Neural cell (in vitro differentiated cells): ENCODE measurements around the gene PDCD7. TPM values are rescaled to one million over a fixed set of nuclear protein-coding genes. Genes with fewer than 3 reads are reported as not detected.

Source experiments
- H2AFZ ChIP-seq: fragments of 200-600, 300-800 bp; sonication (generic), shearing (Covaris generic); 2 replicates; pipeline ENCODE4 v1.6.0; 2014; ENCODE audit warnings: low read depth, mild to moderate bottlenecking, antibody characterized with exemption, low read length, moderate library complexity
- H3F3A ChIP-seq: fragments of 200-600 bp; shearing (Covaris generic); 2 replicates; pipeline ENCODE4 v1.6.1; 2016; ENCODE audit warnings: mild to moderate bottlenecking, moderate library complexity, mixed read lengths, antibody characterized with exemption, low read length; ENCODE audit not compliant: insufficient read depth, poor library complexity, severe bottlenecking
- H3K27ac ChIP-seq: fragments of 200-600, 300-800 bp; sonication (generic), shearing (Covaris generic); 2 replicates; pipeline ENCODE4 v1.5.1; 2014; ENCODE audit warnings: mild to moderate bottlenecking, low read length, moderate library complexity
- H3K27me3 ChIP-seq: fragments of 300-800, 200-600 bp; sonication (generic), shearing (Covaris generic); 2 replicates; pipeline ENCODE4 v1.6.0; 2014; ENCODE audit warnings: mild to moderate bottlenecking, low read depth, low read length, moderate library complexity; ENCODE audit not compliant: insufficient read depth
- H3K36me3 ChIP-seq: fragments of 300-800, 200-600 bp; sonication (generic), shearing (Covaris generic); 2 replicates; pipeline ENCODE4 v1.5.1; 2014; ENCODE audit warnings: mild to moderate bottlenecking, antibody characterized with exemption, low read length, moderate library complexity; ENCODE audit not compliant: insufficient read depth
- H3K4me2 ChIP-seq: fragments of 300-800, 200-600 bp; sonication (generic), shearing (Covaris generic); 2 replicates; pipeline ENCODE4 v1.6.0; 2014; ENCODE audit warnings: mild to moderate bottlenecking, low read length
- H3K4me3 ChIP-seq: fragments of 300-800, 200-600 bp; sonication (generic), shearing (Covaris generic); 2 replicates; pipeline ENCODE4 v1.5.1; 2014; ENCODE audit warnings: mild to moderate bottlenecking, low read length, moderate library complexity
- H3K79me2 ChIP-seq: fragments of 200-600 bp; shearing (Covaris generic); replicated peaks from 2 replicates; pipeline ENCODE4 v1.6.0; 2014; ENCODE audit warnings: mild to moderate bottlenecking, low read length, moderate library complexity; ENCODE audit not compliant: insufficient read depth
- H3K9ac ChIP-seq: fragments of 300-800, 200-600 bp; sonication (generic), shearing (Covaris generic); 2 replicates; pipeline ENCODE4 v1.6.1; 2016; ENCODE audit warnings: mild to moderate bottlenecking, low read length, mixed read lengths
- H3K9me2 ChIP-seq: fragments of 200-600 bp; shearing (Covaris generic); 2 replicates; pipeline ENCODE4 v1.6.1; 2016; ENCODE audit warnings: mild to moderate bottlenecking, low read length, mixed read lengths; ENCODE audit not compliant: insufficient read depth
- H3K9me3 ChIP-seq: fragments of 200-600, 300-800 bp; sonication (generic), shearing (Covaris generic); 2 replicates; pipeline ENCODE4 v1.6.1; 2016; ENCODE audit warnings: mild to moderate bottlenecking, mixed run types, low read length, moderate library complexity, mixed read lengths
- H4K20me1 ChIP-seq: fragments of 200-600 bp; shearing (Covaris generic); 2 replicates; pipeline ENCODE4 v1.6.1; 2016; ENCODE audit warnings: mild to moderate bottlenecking, mixed run types; ENCODE audit not compliant: insufficient read depth
- EP300 ChIP-seq: fragments of 450-650 bp; conservative IDR thresholded peaks from 2 replicates; pipeline ENCODE4 v1.6.1; 2014; ENCODE audit warnings: antibody characterized with exemption, mild to moderate bottlenecking, moderate library complexity; ENCODE audit not compliant: poor library complexity, severe bottlenecking
- EZH2 ChIP-seq: fragments of 200-600, 300-800 bp; shearing (Covaris generic), sonication (generic); IDR thresholded peaks from 2 replicates; pipeline ENCODE4 v1.6.1; 2014; ENCODE audit warnings: antibody characterized with exemption, low read length, borderline replicate concordance, mild to moderate bottlenecking; ENCODE audit not compliant: insufficient read depth, poor library complexity, severe bottlenecking
- MXI1 ChIP-seq: fragments of 450-650 bp; conservative IDR thresholded peaks from 2 replicates; pipeline ENCODE4 v1.6.1; 2014; ENCODE audit warnings: antibody characterized with exemption, mild to moderate bottlenecking; ENCODE audit not compliant: poor library complexity, severe bottlenecking
- RAD21 ChIP-seq: fragments of 450-650 bp; conservative IDR thresholded peaks from 2 replicates; pipeline ENCODE4 v1.6.1; 2014; ENCODE audit warnings: antibody characterized with exemption, mild to moderate bottlenecking, moderate library complexity
- TAF1 ChIP-seq: IDR thresholded peaks from 2 replicates; pipeline ENCODE4 v1.6.1; 2012; ENCODE audit warnings: low read depth
- polyA plus RNA-seq: library from polyadenylated mRNA; depleted of rRNA; stranded (reverse); fragments of >200 nt; gene quantifications from 2 replicates; pipeline ENCODE4 v1.2.3, GENCODE V29; 2014
- TF ChIP-seq, protein P1 (sequence below): fragments of 450-650 bp; IDR thresholded peaks from 2 replicates; pipeline ENCODE4 v1.5.1; 2014; ENCODE audit warnings: antibody characterized with exemption, mild to moderate bottlenecking, moderate library complexity; ENCODE audit not compliant: poor library complexity, severe bottlenecking
- TF ChIP-seq, protein P2 (sequence below): IDR thresholded peaks from 2 replicates; pipeline ENCODE4 v1.6.1; 2012; ENCODE audit warnings: borderline replicate concordance

The PDCD7 gene
- polyA plus RNA-seq, 1 donor from 2014 or later = 46.8 TPM

GRCh38 chr15:65082303-65082953 lies 51.2 kb downstream of the PDCD7 start:
- peaks cover 15% of the 10 kb centered on the region for H3K27me3 ChIP-seq

DNA sequence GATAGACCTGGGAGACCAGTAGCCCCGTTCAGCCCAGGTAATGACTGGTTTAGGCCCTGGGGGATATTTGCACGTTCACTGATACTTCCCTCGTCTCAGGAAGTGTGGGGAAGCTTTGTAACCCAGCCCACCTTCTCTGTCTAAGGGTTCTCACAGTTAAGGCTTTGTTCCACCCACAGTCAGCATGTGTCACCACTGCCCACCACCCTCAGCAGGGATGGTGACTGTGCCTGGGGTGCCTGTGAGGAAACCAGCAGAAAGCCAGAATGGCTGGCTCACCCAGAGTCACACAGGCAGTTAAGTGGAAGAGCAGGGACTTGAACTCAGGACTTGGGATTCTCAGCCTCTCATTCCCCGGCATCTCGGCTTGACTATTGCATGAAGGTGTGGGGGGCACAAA lies 51.9 kb downstream of the PDCD7 start:
- no peaks in the 10 kb centered on the region for H4K20me1 ChIP-seq
- H3K36me3 ChIP-seq = no peaks in the 10 kb centered on the region
- no peaks in the 10 kb centered on the region for H3K79me2 ChIP-seq
- no peak overlapping the region for H2AFZ ChIP-seq
- H3K9ac ChIP-seq = no peak overlapping the region
- H3K9me3 ChIP-seq = no peaks in the 10 kb centered on the region
- H3K4me2 ChIP-seq = no peak overlapping the region
- peaks cover 15% of the 10 kb centered on the region for H3K27me3 ChIP-seq
- no peaks in the 10 kb centered on the region for H3K9me2 ChIP-seq
- no peak for TF ChIP-seq MXI1
- no peak overlapping the region for H3K4me3 ChIP-seq
- H3K27ac ChIP-seq = no peak overlapping the region
- no peaks in the 10 kb centered on the region for H3F3A ChIP-seq

More at GRCh38 chr15:65082303-65082953, 51.2 kb downstream of the PDCD7 start:
- Histone ChIP-seq H3K4me3 (no peak overlapping the region), H3F3A (no peaks in the 10 kb centered on the region), H3K27ac (no peak overlapping the region), H2AFZ (no peak overlapping the region), H3K9me2 (no peaks in the 10 kb centered on the region), H3K4me2 (no peak overlapping the region), H3K9me3 (no peaks in the 10 kb centered on the region), H4K20me1 (no peaks in the 10 kb centered on the region), H3K36me3 (no peaks in the 10 kb centered on the region), H3K9ac (no peak overlapping the region), H3K79me2 (no peaks in the 10 kb centered on the region)
- TF ChIP-seq, protein P1, sequence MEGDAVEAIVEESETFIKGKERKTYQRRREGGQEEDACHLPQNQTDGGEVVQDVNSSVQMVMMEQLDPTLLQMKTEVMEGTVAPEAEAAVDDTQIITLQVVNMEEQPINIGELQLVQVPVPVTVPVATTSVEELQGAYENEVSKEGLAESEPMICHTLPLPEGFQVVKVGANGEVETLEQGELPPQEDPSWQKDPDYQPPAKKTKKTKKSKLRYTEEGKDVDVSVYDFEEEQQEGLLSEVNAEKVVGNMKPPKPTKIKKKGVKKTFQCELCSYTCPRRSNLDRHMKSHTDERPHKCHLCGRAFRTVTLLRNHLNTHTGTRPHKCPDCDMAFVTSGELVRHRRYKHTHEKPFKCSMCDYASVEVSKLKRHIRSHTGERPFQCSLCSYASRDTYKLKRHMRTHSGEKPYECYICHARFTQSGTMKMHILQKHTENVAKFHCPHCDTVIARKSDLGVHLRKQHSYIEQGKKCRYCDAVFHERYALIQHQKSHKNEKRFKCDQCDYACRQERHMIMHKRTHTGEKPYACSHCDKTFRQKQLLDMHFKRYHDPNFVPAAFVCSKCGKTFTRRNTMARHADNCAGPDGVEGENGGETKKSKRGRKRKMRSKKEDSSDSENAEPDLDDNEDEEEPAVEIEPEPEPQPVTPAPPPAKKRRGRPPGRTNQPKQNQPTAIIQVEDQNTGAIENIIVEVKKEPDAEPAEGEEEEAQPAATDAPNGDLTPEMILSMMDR = no peak
- TF ChIP-seq TAF1 = no peak
- no peak for TF ChIP-seq EZH2
- no peak for TF ChIP-seq MXI1
- no peak for TF ChIP-seq EP300

- Histone ChIP-seq H3F3A (no peaks in the 10 kb centered on the region), H3K27me3 (peaks cover 15% of the 10 kb centered on the region)
Observed at GRCh38 chr15:65081270-65081669, 52.3 kb downstream of the PDCD7 start.

GRCh38 chr15:65079580-65079979 lies 54.0 kb downstream of the PDCD7 start:
- no peaks in the 10 kb centered on the region for H3K79me2 ChIP-seq
- H3K36me3 ChIP-seq = no peaks in the 10 kb centered on the region
- no peak overlapping the region for H3K4me3 ChIP-seq
- no peak overlapping the region for H3K27ac ChIP-seq
- H3K27me3 ChIP-seq = peaks cover 6% of the 10 kb centered on the region
- no peaks in the 10 kb centered on the region for H3K9me3 ChIP-seq
- H2AFZ ChIP-seq = no peak overlapping the region
- H3K4me2 ChIP-seq = no peak overlapping the region
- H3F3A ChIP-seq = no peaks in the 10 kb centered on the region
- no peaks in the 10 kb centered on the region for H3K9me2 ChIP-seq
- H4K20me1 ChIP-seq = no peaks in the 10 kb centered on the region
- TF ChIP-seq, protein P2, sequence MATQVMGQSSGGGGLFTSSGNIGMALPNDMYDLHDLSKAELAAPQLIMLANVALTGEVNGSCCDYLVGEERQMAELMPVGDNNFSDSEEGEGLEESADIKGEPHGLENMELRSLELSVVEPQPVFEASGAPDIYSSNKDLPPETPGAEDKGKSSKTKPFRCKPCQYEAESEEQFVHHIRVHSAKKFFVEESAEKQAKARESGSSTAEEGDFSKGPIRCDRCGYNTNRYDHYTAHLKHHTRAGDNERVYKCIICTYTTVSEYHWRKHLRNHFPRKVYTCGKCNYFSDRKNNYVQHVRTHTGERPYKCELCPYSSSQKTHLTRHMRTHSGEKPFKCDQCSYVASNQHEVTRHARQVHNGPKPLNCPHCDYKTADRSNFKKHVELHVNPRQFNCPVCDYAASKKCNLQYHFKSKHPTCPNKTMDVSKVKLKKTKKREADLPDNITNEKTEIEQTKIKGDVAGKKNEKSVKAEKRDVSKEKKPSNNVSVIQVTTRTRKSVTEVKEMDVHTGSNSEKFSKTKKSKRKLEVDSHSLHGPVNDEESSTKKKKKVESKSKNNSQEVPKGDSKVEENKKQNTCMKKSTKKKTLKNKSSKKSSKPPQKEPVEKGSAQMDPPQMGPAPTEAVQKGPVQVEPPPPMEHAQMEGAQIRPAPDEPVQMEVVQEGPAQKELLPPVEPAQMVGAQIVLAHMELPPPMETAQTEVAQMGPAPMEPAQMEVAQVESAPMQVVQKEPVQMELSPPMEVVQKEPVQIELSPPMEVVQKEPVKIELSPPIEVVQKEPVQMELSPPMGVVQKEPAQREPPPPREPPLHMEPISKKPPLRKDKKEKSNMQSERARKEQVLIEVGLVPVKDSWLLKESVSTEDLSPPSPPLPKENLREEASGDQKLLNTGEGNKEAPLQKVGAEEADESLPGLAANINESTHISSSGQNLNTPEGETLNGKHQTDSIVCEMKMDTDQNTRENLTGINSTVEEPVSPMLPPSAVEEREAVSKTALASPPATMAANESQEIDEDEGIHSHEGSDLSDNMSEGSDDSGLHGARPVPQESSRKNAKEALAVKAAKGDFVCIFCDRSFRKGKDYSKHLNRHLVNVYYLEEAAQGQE = no peak
- TF ChIP-seq RAD21 (no peak), MXI1 (no peak)
- TF ChIP-seq, protein P1 = no peak
- no peak overlapping the region for H3K9ac ChIP-seq

More at GRCh38 chr15:65081270-65081669, 52.3 kb downstream of the PDCD7 start:
- Histone ChIP-seq H3K4me3 (no peak overlapping the region), H3K36me3 (no peaks in the 10 kb centered on the region), H4K20me1 (no peaks in the 10 kb centered on the region), H3K79me2 (no peaks in the 10 kb centered on the region), H2AFZ (no peak overlapping the region), H3K27ac (no peak overlapping the region), H3K4me2 (no peak overlapping the region), H3K9me2 (no peaks in the 10 kb centered on the region), H3K9ac (no peak overlapping the region), H3K9me3 (no peaks in the 10 kb centered on the region)
- TF ChIP-seq TAF1 (no peak), MXI1 (no peak)
